NB4 (cell line): ENCODE data around the gene INSC.

Source experiments
- CTCF ChIP-seq: IDR thresholded peaks from one replicate; pipeline ENCODE4 v1.5.1; 2012; ENCODE audit warnings: low read depth, low read length
- POLR2A ChIP-seq: IDR thresholded peaks from 2 replicates; pipeline ENCODE4 v1.6.1; 2011; ENCODE audit warnings: mild to moderate bottlenecking; ENCODE audit not compliant: insufficient read length; ENCODE audit errors: extremely low read depth

- TF ChIP-seq CTCF (no peak), POLR2A (no peak)
These were observed 41.1 kb upstream of the INSC start, which contains the start of gene CALCB for GRCh38 chr11:15073361-15074205.
